GM12874 (cell line): ENCODE measurements around the gene GTF2A1L.
A peak's percentile ranks its signal among the peaks of the same experiment; 100 is the strongest.

Source experiments
- CTCF ChIP-seq: IDR thresholded peaks from 2 replicates; pipeline ENCODE4 v1.5.1; 2011; ENCODE audit warnings: low read depth, mild to moderate bottlenecking, control low read depth, low read length, moderate library complexity; ENCODE audit not compliant: insufficient read depth

GTF2A1L gene

GRCh38 chr2:48584551-48584950 lies 33.1 kb upstream of the GTF2A1L start:
- no peak for TF ChIP-seq CTCF

GRCh38 chr2:48586433-48586832 lies 31.2 kb upstream of the GTF2A1L start:
- no peak for TF ChIP-seq CTCF

- TF ChIP-seq CTCF: no peak
Observed at GRCh38 chr2:48587560-48587959, 30.1 kb upstream of the GTF2A1L start.

GRCh38 chr2:48587961-48588360 lies 29.7 kb upstream of the GTF2A1L start:
- TF ChIP-seq CTCF: no peak

GRCh38 chr2:48588745-48589144 lies 28.9 kb upstream of the GTF2A1L start:
- TF ChIP-seq CTCF: no peak

GRCh38 chr2:48589170-48589767 lies 28.4 kb upstream of the GTF2A1L start:
- peak; percentile 45 for TF ChIP-seq CTCF

GRCh38 chr2:48590017-48590416 lies 27.6 kb upstream of the GTF2A1L start:
- TF ChIP-seq CTCF: no peak
